OCI-LY1 (cell line): Measurements from ENCODE around the gene ADGRL1.

Experiments used
- CTCF ChIP-seq: fragments of 200-600 bp; sonication (generic), shearing (Covaris generic); IDR thresholded peaks from 2 replicates; pipeline ENCODE4 v1.5.1; 2017; ENCODE audit warnings: mild to moderate bottlenecking, antibody characterized with exemption, low read length, moderate library complexity, mixed read lengths
- EZH2 ChIP-seq: fragments of 200-600 bp; sonication (generic), shearing (Covaris generic); IDR thresholded peaks from 2 replicates; pipeline ENCODE4 v1.8.0; 2017; ENCODE audit warnings: borderline replicate concordance, mixed run types, mild to moderate bottlenecking, antibody characterized with exemption, low read length, moderate library complexity, mixed read lengths

GRCh38 chr19:14185158-14185557, 20.8 kb downstream of the ADGRL1 start:
- no peak for TF ChIP-seq CTCF
- no peak for TF ChIP-seq EZH2
